Esophagus squamous epithelium (tissue), 5 donors: Measurements from ENCODE around the gene PAX3. TPM values are rescaled to one million over a fixed set of nuclear protein-coding genes. Genes with fewer than 3 reads are reported as not detected.
A peak's percentile ranks its signal among the peaks of the same experiment; 100 is the strongest.

ENCODE experiments used
- DNase-seq: peaks from one replicate; lab custom pipeline; 2025; lab: John Stamatoyannopoulos, UW
- H3K27ac ChIP-seq, 4 donors: fragments of 200-600 bp; sonication (generic); one replicate each; pipeline ENCODE4 v1.5.1; 2016 to 2019; ENCODE audit warnings: mild to moderate bottlenecking in 1 of 4
- H3K27me3 ChIP-seq, 4 donors: fragments of 200-600 bp; sonication (generic); 1 replicate in 3 of 4; 2 replicates in 1 of 4; pipeline versions ENCODE4 v1.5.1 to v1.6.0; 2017 to 2021; ENCODE audit warnings: antibody characterized with exemption in 1 of 4
- H3K36me3 ChIP-seq, 3 donors: fragments of 200-600 bp; sonication (generic); one replicate each; pipeline ENCODE4 v1.5.1; 2016 to 2019
- H3K4me1 ChIP-seq, 3 donors: fragments of 200-600 bp; sonication (generic); one replicate each; pipeline ENCODE4 v1.5.1; 2017 to 2019
- H3K4me3 ChIP-seq, 4 donors: fragments of 200-600 bp; sonication (generic); 1 replicate in 3 of 4; 2 replicates in 1 of 4; pipeline ENCODE4 v1.5.1; 2016 to 2019; ENCODE audit warnings: mild to moderate bottlenecking in 2 of 4, moderate library complexity in 1 of 4
- H3K9me3 ChIP-seq, 3 donors: fragments of 200-600 bp; sonication (generic); one replicate each; pipeline ENCODE4 v1.5.1; 2016 to 2019
- CTCF ChIP-seq, 6 experiments: fragments of 450-650 bp in 4 of 6; fragments of 200-600 bp in 2 of 6; sonication (generic) in 2 of 6; IDR thresholded peaks; one replicate each; pipeline ENCODE4 v1.5.1; 2016 to 2019; ENCODE audit warnings: antibody characterized with exemption in 6 of 6, mild to moderate bottlenecking in 4 of 6, moderate library complexity in 4 of 6
- POLR2A ChIP-seq, 4 donors: fragments of 450-650 bp; IDR thresholded peaks; one replicate each; pipeline ENCODE4 v1.6.1; 2017; ENCODE audit warnings: antibody characterized with exemption in 4 of 4, mild to moderate bottlenecking in 4 of 4, moderate library complexity in 3 of 4
- WGBS, 2 donors: methylation state at CpG; one replicate each; pipeline ENCODE4 v1.1.5; 2018; 5-methylcytosine and 5-hydroxymethylcytosine counted together
- intact Hi-C: fragments of 100-400 bp; cut with DNase I; formaldehyde crosslinking; loops from one replicate; pipeline ENCODE4 v1.15.0; 2022
- total RNA-seq, 4 donors: library from RNA; depleted of rRNA; stranded (reverse); fragments of >200 nt; gene quantifications; one replicate each; pipeline ENCODE4 v1.1.0, GENCODE V29; 2016
- donor health status: DM: yes; HTN: yes; CAD: no.

The PAX3 gene
- total RNA-seq, 4 donors from 2014 or later, result not detected

DNA sequence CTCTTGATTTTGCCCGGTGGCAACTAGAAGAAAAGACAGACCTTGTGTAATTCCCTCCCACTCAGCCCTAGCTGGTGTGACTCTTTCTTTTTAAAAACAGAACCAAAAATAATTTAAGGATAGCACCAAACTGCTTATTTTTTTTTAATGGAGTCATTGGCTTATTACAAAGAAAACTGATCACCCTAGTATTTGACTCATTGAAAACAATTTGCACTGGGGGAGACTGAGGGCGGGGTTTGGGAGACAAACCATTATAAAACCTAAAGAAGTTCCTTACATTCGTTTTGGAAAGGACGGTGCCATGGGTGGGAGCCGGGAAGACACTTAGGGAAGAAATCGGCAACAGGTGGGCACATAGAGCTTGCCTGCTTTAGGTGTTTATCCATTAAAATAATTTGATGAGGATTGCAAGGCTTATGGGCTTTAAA lies 2.5 kb downstream of the PAX3 start:
- intact Hi-C loops, result no loop called here
- WGBS, 2 donors, result 20 to 33% methylated on average over 6 of the region's 6 CpGs
- Histone ChIP-seq H3K4me1 (peaks cover 13 to 67% (median 32%) of the 10 kb centered on the region in 3 donors), H3K36me3 (no peaks in the 10 kb centered on the region), H3K27ac (no peak overlapping the region), H3K9me3 (no peaks in the 10 kb centered on the region), H3K27me3 (peaks cover 62 to 100% (median 75%) of the 10 kb centered on the region in 4 donors), H3K4me3 (peak overlapping the region in 2 of 4 donors; percentile 32 to 52)
- no peak for DNase-seq
- TF ChIP-seq CTCF (IDR thresholded peaks at IDR 0.05) (no peak), POLR2A (IDR thresholded peaks at IDR 0.05) (no peak)

GRCh38 chr2:222295368-222296062 lies 3.3 kb downstream of the PAX3 start:
- TF ChIP-seq CTCF (IDR thresholded peaks at IDR 0.05), result no peak
- TF ChIP-seq POLR2A (IDR thresholded peaks at IDR 0.05), result no peak
- DNase-seq, result no peak
- Histone ChIP-seq H3K36me3 (no peaks in the 10 kb centered on the region), H3K27me3 (peaks cover 59 to 100% (median 74%) of the 10 kb centered on the region in 4 donors), H3K4me3 (peak overlapping the region in 3 of 4 donors; percentile 0 to 52 (median 32)), H3K4me1 (peaks cover 13 to 70% (median 28%) of the 10 kb centered on the region in 3 donors), H3K27ac (no peak overlapping the region), H3K9me3 (no peaks in the 10 kb centered on the region)
- WGBS, 2 donors, result 13 to 24% methylated on average over 25 to 31 of the region's 33 CpGs
- intact Hi-C loops, result no loop called here

DNA sequence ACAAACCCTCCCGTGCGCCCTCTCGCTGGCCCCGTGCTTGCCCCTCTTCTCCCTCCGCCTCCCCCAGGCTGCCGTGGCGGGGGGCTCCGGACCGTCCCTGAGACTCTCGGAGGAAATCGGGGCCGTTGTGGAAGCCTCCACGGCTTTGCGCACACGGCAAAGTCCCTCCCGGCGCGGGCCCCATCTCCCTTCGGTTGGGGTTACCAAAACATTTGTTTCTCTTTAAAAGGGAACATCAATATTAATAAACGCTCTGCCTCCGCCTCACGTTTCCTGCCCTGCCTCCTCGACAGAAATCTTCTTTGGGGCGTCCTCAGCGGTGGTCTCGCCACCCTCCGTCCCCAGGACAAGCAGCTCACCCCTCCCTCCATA lies 3.8 kb downstream of the PAX3 start:
- Histone ChIP-seq H3K9me3 (no peaks in the 10 kb centered on the region), H3K4me1 (peaks cover 13 to 71% (median 28%) of the 10 kb centered on the region in 3 donors), H3K27me3 (peaks cover 54 to 100% (median 73%) of the 10 kb centered on the region in 4 donors), H3K36me3 (no peaks in the 10 kb centered on the region), H3K27ac (no peak overlapping the region), H3K4me3 (peak overlapping the region in 3 of 4 donors; percentile 0 to 52 (median 32))
- intact Hi-C loops, result no loop called here
- WGBS, 2 donors, result 5 to 7% methylated on average over 12 to 13 of the region's 27 CpGs
- DNase-seq, result no peak
- no peak for TF ChIP-seq POLR2A (IDR thresholded peaks at IDR 0.05)
- TF ChIP-seq CTCF (IDR thresholded peaks at IDR 0.05), result no peak

DNA sequence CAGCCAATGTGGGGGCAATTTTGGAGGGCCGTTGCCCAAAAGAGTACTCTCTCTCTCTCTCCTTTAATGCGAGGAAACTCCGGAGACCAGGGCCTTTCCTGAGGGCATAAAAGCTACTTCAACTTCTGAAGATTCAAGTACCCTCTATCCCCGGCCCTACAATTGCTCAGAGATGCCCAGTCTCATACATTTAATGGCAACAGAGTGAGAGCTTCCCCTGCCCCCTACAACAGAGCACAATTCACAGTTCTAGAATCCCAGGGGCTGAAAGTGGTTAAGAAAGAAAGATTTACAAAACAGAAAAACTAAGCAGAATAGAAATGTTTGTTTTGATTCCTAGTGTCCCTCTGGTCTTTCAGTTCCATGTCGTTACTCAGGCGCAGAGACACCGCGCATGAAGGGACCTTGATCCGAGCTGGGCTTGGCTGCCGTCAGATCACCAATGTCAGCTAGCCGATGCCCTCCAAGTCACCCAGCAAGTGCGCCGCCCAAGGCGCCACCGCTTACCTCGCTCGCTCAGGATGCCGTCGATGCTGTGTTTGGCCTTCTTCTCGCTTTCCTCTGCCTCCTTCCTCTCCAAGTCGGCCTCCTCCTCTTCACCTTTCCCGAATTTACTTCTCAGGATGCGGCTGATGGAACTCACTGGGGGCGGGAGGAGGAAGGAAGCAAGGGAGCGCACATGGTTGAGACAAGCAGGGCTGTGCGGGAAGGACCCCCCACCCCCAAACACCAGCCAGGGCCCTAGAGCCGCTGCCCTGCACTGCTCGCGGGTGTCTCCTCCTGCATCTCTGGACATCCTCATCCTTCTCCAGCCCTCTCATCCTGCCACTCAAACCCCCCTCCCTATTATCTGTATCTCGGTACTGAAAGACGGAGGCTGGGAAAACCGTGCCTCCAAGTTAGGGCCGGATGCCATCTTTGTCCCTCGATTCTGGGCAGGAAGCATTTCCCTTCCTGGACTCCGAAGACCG lies 4.9 kb downstream of the PAX3 start:
- H3K27ac ChIP-seq, result no peak overlapping the region
- peaks cover 47 to 100% (median 76%) of the 10 kb centered on the region in 4 donors for H3K27me3 ChIP-seq
- intact Hi-C loops, result no loop called here
- no peaks in the 10 kb centered on the region for H3K9me3 ChIP-seq
- WGBS, 2 donors, result 19 to 34% methylated on average over 29 to 33 of the region's 36 CpGs
- no peak overlapping the region for H3K4me3 ChIP-seq
- no peaks in the 10 kb centered on the region for H3K36me3 ChIP-seq
- peaks cover 12 to 61% (median 23%) of the 10 kb centered on the region in 3 donors for H3K4me1 ChIP-seq
- TF ChIP-seq CTCF (IDR thresholded peaks at IDR 0.05) (no peak), POLR2A (IDR thresholded peaks at IDR 0.05) (no peak)
- DNase-seq, result no peak
